GM18907 (cell line): ENCODE results near the gene CSAD.
"Not testable (repeated sequence)": the region's sequence is repeated elsewhere in the genome, so short reads cannot be mapped to it uniquely, and the experiment has no call there.

ENCODE experiments used
- ATAC-seq: cut with Tn5 transposase; IDR thresholded peaks from one replicate; pipeline ENCODE4 v1.9.1; 2021; ENCODE audit warnings: mild to moderate bottlenecking, moderate library complexity; ENCODE audit not compliant: unreplicated experiment

The CSAD gene

GRCh38 chr12:53113136-53113705 lies 67.5 kb downstream of the CSAD start:
- no peak for ATAC-seq

GRCh38 chr12:53112431-53112830 lies 68.3 kb downstream of the CSAD start:
- not testable (repeated sequence) for ATAC-seq
